Neural progenitor cell (in vitro differentiated cells): ENCODE results near the gene PNMA8A. TPM values are rescaled to one million over a fixed set of nuclear protein-coding genes. Genes with fewer than 3 reads are reported as not detected.
A peak's percentile ranks its signal among the peaks of the same experiment; 100 is the strongest.

Source experiments
- DNase-seq: peaks from one replicate; pipeline ENCODE4 v3.0.0-alpha.2; 2016; ENCODE audit warnings: low spot score
- H2AFZ ChIP-seq: fragments of 200-600 bp; sonication (generic); replicated peaks from 2 replicates; pipeline ENCODE4 v1.6.1; 2016; ENCODE audit warnings: antibody characterized with exemption
- H3F3A ChIP-seq: fragments of 200-600 bp; sonication (generic); 2 replicates; pipeline ENCODE4 v1.6.1; 2016; ENCODE audit warnings: antibody characterized with exemption, low read depth
- H3K27ac ChIP-seq: fragments of 200-600 bp; sonication (generic); 2 replicates; pipeline ENCODE4 v1.5.1; 2016; ENCODE audit warnings: mild to moderate bottlenecking
- H3K27me3 ChIP-seq: fragments of 200-600 bp; sonication (generic); 2 replicates; pipeline ENCODE4 v1.6.1; 2016; ENCODE audit warnings: mild to moderate bottlenecking, moderate library complexity
- H3K36me3 ChIP-seq: fragments of 200-600 bp; sonication (generic); 2 replicates; pipeline ENCODE4 v1.5.1; 2016
- H3K4me1 ChIP-seq: fragments of 200-600 bp; sonication (generic); 2 replicates; pipeline ENCODE4 v1.6.1; 2016; ENCODE audit warnings: mixed run types
- H3K4me2 ChIP-seq: fragments of 200-600 bp; sonication (generic); 2 replicates; pipeline ENCODE4 v1.6.1; 2016
- H3K4me3 ChIP-seq: fragments of 200-600 bp; sonication (generic); 2 replicates; pipeline ENCODE4 v1.5.1; 2016
- H3K79me2 ChIP-seq: fragments of 200-600 bp; sonication (generic); 2 replicates; pipeline ENCODE4 v1.6.1; 2016; ENCODE audit warnings: low read depth
- H3K9ac ChIP-seq: fragments of 200-600 bp; sonication (generic); 2 replicates; pipeline ENCODE4 v1.6.1; 2016
- H3K9me3 ChIP-seq: fragments of 200-600 bp; sonication (generic); 2 replicates; pipeline ENCODE4 v1.5.1; 2016; ENCODE audit warnings: low read depth
- H4K20me1 ChIP-seq: fragments of 200-600 bp; sonication (generic); 2 replicates; pipeline ENCODE4 v1.6.1; 2016; ENCODE audit warnings: low read depth
- H3K27ac Mint-ChIP-seq: 3 replicates; pipeline ENCODE4 v1.8.0; 2021; ENCODE audit warnings: mixed read lengths
- H3K27me3 Mint-ChIP-seq: 2 replicates; pipeline ENCODE4 v1.8.0; 2022; ENCODE audit warnings: low read depth, mild to moderate bottlenecking, inconsistent platforms, moderate library complexity, mixed read lengths; ENCODE audit not compliant: insufficient read depth
- H3K36me3 Mint-ChIP-seq: 3 replicates; pipeline ENCODE4 v1.8.0; 2021; ENCODE audit warnings: mixed read lengths
- H3K4me1 Mint-ChIP-seq: 3 replicates; pipeline ENCODE4 v1.8.0; 2021; ENCODE audit warnings: mixed read lengths
- H3K4me3 Mint-ChIP-seq: 3 replicates; pipeline ENCODE4 v1.8.0; 2021; ENCODE audit warnings: mild to moderate bottlenecking, moderate library complexity, mixed read lengths
- H3K9me3 Mint-ChIP-seq: 3 replicates; pipeline ENCODE4 v1.8.0; 2020; ENCODE audit warnings: mixed read lengths
- CTCF ChIP-seq: fragments of 200-600 bp; sonication (generic); IDR thresholded peaks from 2 replicates; pipeline ENCODE4 v1.5.1; 2017; ENCODE audit warnings: antibody characterized with exemption, mild to moderate bottlenecking
- EZH2 ChIP-seq: fragments of 200-600 bp; sonication (generic); IDR thresholded peaks from 2 replicates; pipeline ENCODE4 v1.6.1; 2017; ENCODE audit warnings: antibody characterized with exemption, mild to moderate bottlenecking, moderate library complexity
- EZH2phosphoT487 ChIP-seq: fragments of 200-600 bp; sonication (generic); IDR thresholded peaks from 2 replicates; pipeline ENCODE4 v1.6.1; 2017; ENCODE audit warnings: antibody characterized with exemption
- total RNA-seq: library from RNA; depleted of rRNA; stranded (reverse); fragments of >200 nt; gene quantifications from 2 replicates; pipeline ENCODE4 v1.2.3, GENCODE V29; 2015; ENCODE audit warnings: low replicate concordance

Gene PNMA8A
- 42.5 and 43.9 TPM in 2 replicates for total RNA-seq

- Mint-ChIP-seq H3K4me1 (peaks cover 40% of the 10 kb centered on the region), H3K4me3 (peak within 1 kb of the TSS; percentile 82), H3K36me3 (peaks cover 36% of the 10 kb centered on the region), H3K9me3 (no peaks in the 10 kb centered on the region), H3K27ac (peak within 1 kb of the TSS; percentile 34), H3K27me3 (peaks cover 13% of the 10 kb centered on the region)
- Histone ChIP-seq H3K9me3 (no peaks in the 10 kb centered on the region), H3K4me3 (peak within 1 kb of the TSS; percentile 49), H3K27me3 (peaks cover 3% of the 10 kb centered on the region), H3F3A (peaks cover 6% of the 10 kb centered on the region), H3K36me3 (no peaks in the 10 kb centered on the region), H2AFZ (peak within 1 kb of the TSS; percentile 8), H3K27ac (no peak within 1 kb of the TSS), H3K79me2 (peaks cover 13% of the 10 kb centered on the region), H3K9ac (no peak within 1 kb of the TSS), H3K4me1 (peaks cover 5% of the 10 kb centered on the region), H4K20me1 (no peaks in the 10 kb centered on the region), H3K4me2 (peak within 1 kb of the TSS; percentile 85)
- TF ChIP-seq CTCF: no peak
- no peak for TF ChIP-seq EZH2phosphoT487
- TF ChIP-seq EZH2: peak; percentile 29
- DNase-seq: peak; percentile 97
Measured at GRCh38 chr19:46471116-46471733, at the start of gene PNMA8A. Gene PNMA8A (minus strand): TSS chr19:46471563. CDS start chr19:46471035, 528 bp downstream.

GRCh38 chr19:46520616-46521015 lies 49.3 kb upstream of the PNMA8A start:
- no peaks in the 10 kb centered on the region for H3K9me3 ChIP-seq
- no peak for TF ChIP-seq EZH2
- TF ChIP-seq EZH2phosphoT487: no peak
- TF ChIP-seq CTCF: no peak
- Mint-ChIP-seq H3K4me1 (peaks cover 5% of the 10 kb centered on the region), H3K9me3 (peaks cover 4% of the 10 kb centered on the region), H3K36me3 (no peaks in the 10 kb centered on the region), H3K27me3 (peaks cover 7% of the 10 kb centered on the region), H3K4me3 (no peak overlapping the region), H3K27ac (no peak overlapping the region)
- H4K20me1 ChIP-seq: no peaks in the 10 kb centered on the region
- H3K4me1 ChIP-seq: no peaks in the 10 kb centered on the region
- H3K9ac ChIP-seq: no peak overlapping the region
- peak overlapping the region; percentile 75 for H2AFZ ChIP-seq
- no peaks in the 10 kb centered on the region for H3K27me3 ChIP-seq
- H3K4me2 ChIP-seq: no peak overlapping the region
- H3F3A ChIP-seq: no peaks in the 10 kb centered on the region
- no peak overlapping the region for H3K4me3 ChIP-seq
- H3K27ac ChIP-seq: no peak overlapping the region
- no peaks in the 10 kb centered on the region for H3K79me2 ChIP-seq
- no peaks in the 10 kb centered on the region for H3K36me3 ChIP-seq
- DNase-seq: peak; percentile 31

GRCh38 chr19:46517471-46517870 lies 46.1 kb upstream of the PNMA8A start:
- Histone ChIP-seq H3K4me1 (no peaks in the 10 kb centered on the region), H3K79me2 (no peaks in the 10 kb centered on the region), H2AFZ (no peak overlapping the region), H3K27ac (no peak overlapping the region), H3K27me3 (no peaks in the 10 kb centered on the region), H3K4me3 (no peak overlapping the region), H3F3A (no peaks in the 10 kb centered on the region), H3K4me2 (no peak overlapping the region), H3K36me3 (no peaks in the 10 kb centered on the region), H4K20me1 (no peaks in the 10 kb centered on the region), H3K9ac (no peak overlapping the region), H3K9me3 (no peaks in the 10 kb centered on the region)
- Mint-ChIP-seq H3K9me3 (no peaks in the 10 kb centered on the region), H3K27me3 (peaks cover 5% of the 10 kb centered on the region), H3K36me3 (no peaks in the 10 kb centered on the region), H3K4me1 (peaks cover 8% of the 10 kb centered on the region), H3K4me3 (no peak overlapping the region), H3K27ac (peak overlapping the region; percentile 57)
- no peak for DNase-seq
- TF ChIP-seq EZH2phosphoT487 (no peak), CTCF (no peak), EZH2 (no peak)
